Stomach (tissue), 4 donors: ENCODE data around the gene EIF3L.

Source experiments
- EP300 ChIP-seq: sonication (generic); formaldehyde crosslinking; IDR thresholded peaks from one replicate; pipeline ENCODE4 v1.6.1; 2017; ENCODE audit warnings: antibody characterized with exemption
- POLR2A ChIP-seq, 4 donors: fragments of 450-650 bp; IDR thresholded peaks; one replicate each; pipeline ENCODE4 v1.6.1; 2016; ENCODE audit warnings: antibody characterized with exemption in 4 of 4, control low read depth in 2 of 4, mild to moderate bottlenecking in 1 of 4, moderate library complexity in 1 of 4
- TF ChIP-seq, protein P1 (sequence below), 7 experiments: fragments of 450-650 bp in 4 of 7; fragments of 200-600 bp in 3 of 7; sonication (generic) in 3 of 7; IDR thresholded peaks; one replicate each; pipeline ENCODE4 v1.5.1; 2016 to 2019; ENCODE audit warnings: antibody characterized with exemption in 7 of 7, control low read depth in 2 of 7, mild to moderate bottlenecking in 1 of 7

GRCh38 chr22:37932821-37933578, 83.8 kb downstream of the EIF3L start:
- TF ChIP-seq, protein P1, sequence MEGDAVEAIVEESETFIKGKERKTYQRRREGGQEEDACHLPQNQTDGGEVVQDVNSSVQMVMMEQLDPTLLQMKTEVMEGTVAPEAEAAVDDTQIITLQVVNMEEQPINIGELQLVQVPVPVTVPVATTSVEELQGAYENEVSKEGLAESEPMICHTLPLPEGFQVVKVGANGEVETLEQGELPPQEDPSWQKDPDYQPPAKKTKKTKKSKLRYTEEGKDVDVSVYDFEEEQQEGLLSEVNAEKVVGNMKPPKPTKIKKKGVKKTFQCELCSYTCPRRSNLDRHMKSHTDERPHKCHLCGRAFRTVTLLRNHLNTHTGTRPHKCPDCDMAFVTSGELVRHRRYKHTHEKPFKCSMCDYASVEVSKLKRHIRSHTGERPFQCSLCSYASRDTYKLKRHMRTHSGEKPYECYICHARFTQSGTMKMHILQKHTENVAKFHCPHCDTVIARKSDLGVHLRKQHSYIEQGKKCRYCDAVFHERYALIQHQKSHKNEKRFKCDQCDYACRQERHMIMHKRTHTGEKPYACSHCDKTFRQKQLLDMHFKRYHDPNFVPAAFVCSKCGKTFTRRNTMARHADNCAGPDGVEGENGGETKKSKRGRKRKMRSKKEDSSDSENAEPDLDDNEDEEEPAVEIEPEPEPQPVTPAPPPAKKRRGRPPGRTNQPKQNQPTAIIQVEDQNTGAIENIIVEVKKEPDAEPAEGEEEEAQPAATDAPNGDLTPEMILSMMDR (IDR thresholded peaks at IDR 0.05): no peak
- TF ChIP-seq POLR2A (IDR thresholded peaks at IDR 0.05) (no peak), EP300 (no peak)
